GM12864 (cell line): ENCODE data around the gene DARS2.

Experiments used
- DNase-seq: peaks from one replicate; pipeline ENCODE4 v3.0.0-alpha.2; 2011; ENCODE audit warnings: low read depth
- H3K4me3 ChIP-seq: 2 replicates; pipeline ENCODE4 v1.5.1; 2011; ENCODE audit warnings: mild to moderate bottlenecking, low read depth, low read length, control low read depth
- TF ChIP-seq, protein P1 (sequence below): IDR thresholded peaks from 2 replicates; pipeline ENCODE4 v1.5.1; 2011; ENCODE audit warnings: low read depth, mild to moderate bottlenecking, moderate library complexity, low read length, control low read depth, inconsistent platforms; ENCODE audit errors: missing control alignments

The DARS2 gene

DNA sequence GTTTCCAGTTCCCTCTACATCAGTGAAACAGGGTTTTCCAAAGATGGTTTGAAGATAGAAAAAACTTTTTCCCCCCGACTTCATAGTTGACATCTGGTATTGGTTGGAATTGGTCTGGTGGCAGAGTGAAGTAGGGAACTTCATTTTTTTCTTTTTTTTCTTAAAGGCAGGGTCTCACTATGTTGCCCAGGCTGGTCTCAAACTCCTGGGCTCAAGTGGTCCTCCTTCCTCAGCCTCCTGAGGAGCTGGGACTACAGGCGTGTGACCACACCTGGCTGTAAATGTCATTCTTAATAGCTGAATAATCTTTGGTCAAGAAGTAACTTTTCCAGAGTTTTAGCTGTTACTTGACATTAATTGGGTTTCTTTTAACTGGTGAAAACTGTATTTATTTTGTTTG, 65.4 kb downstream of the DARS2 start:
- TF ChIP-seq, protein P1, sequence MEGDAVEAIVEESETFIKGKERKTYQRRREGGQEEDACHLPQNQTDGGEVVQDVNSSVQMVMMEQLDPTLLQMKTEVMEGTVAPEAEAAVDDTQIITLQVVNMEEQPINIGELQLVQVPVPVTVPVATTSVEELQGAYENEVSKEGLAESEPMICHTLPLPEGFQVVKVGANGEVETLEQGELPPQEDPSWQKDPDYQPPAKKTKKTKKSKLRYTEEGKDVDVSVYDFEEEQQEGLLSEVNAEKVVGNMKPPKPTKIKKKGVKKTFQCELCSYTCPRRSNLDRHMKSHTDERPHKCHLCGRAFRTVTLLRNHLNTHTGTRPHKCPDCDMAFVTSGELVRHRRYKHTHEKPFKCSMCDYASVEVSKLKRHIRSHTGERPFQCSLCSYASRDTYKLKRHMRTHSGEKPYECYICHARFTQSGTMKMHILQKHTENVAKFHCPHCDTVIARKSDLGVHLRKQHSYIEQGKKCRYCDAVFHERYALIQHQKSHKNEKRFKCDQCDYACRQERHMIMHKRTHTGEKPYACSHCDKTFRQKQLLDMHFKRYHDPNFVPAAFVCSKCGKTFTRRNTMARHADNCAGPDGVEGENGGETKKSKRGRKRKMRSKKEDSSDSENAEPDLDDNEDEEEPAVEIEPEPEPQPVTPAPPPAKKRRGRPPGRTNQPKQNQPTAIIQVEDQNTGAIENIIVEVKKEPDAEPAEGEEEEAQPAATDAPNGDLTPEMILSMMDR, result no peak
- DNase-seq, result no peak
- no peak overlapping the region for H3K4me3 ChIP-seq

DNA sequence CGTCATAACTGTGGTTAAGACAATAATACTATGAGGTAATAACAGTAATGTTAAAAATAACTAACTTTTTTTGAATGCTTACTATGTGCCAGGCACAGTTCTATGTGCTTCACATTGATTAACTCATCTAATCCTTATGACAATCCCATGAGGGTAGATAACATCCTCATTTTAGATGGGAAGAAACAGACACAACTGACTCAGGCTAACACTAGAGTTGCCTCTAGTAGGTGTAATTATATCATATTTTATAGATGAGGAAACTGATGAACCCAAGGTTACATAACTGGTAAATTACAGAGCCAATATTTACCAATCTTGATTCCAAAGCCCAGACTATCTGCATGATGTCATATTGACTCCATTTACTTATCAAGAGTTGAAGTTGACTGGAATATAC, 69.1 kb downstream of the DARS2 start:
- TF ChIP-seq, protein P1, result no peak
- DNase-seq, result no peak
- no peak overlapping the region for H3K4me3 ChIP-seq

DNA sequence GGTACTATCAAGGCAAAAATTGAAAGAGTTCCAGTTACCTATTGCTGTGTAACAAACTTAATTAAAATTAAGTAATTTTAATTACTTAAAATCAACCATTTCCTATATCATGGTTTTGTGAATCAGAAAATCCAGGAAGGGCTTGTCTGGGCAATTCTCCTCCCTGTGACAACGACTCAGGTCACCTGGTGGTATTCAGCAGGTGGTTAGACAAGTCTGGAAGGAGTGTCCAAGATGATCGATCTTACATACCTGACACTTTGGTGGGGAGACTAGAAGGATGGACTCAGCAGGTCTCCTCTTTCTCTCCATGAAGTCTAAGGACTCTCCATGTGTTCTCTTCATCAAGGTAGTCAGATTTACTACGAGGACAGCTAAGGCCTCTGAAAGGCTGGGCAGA, 69.7 kb downstream of the DARS2 start:
- H3K4me3 ChIP-seq, result no peak overlapping the region
- no peak for DNase-seq
- TF ChIP-seq, protein P1, result no peak

DNA sequence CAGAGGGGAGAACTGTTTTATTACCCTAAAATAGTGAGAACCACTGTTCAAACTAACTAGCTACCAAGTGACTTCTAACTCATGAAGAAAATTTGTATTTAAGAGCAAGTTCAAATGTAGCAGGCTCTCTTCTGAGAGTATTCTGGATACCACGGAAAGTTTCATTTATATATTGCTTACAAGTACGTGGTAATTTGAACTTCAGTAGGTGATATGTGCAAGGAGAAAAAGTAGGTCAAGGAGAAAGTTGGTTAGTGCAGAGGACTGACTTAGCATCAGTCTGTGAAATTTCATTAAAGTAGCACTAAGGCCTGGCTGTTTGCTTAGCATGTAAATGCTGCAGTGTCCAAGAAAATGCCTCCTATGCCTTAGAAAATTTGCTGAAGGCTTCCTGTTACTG, 76.0 kb downstream of the DARS2 start:
- DNase-seq, result no peak
- H3K4me3 ChIP-seq, result no peak overlapping the region
- TF ChIP-seq, protein P1, result no peak

DNA sequence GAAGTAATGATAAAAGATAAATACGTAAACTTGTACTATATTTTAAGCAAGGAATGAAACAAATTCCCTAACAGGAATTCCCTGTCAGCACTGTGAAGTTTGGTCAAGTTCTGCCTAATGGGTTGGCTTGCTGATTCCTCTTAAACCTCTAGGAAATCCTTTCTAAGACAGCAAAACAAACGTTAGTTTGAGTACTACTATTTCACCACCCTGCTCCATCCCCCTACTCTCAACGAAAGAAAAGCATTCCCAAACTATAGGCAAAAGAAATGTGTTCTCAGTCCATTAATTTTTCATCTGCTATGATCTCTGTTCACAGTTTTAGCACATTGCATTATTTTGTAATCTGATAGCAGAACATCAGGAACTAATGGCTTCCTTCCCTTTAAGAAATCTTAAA, 76.5 kb downstream of the DARS2 start:
- no peak overlapping the region for H3K4me3 ChIP-seq
- TF ChIP-seq, protein P1, result no peak
- DNase-seq, result no peak

DNA sequence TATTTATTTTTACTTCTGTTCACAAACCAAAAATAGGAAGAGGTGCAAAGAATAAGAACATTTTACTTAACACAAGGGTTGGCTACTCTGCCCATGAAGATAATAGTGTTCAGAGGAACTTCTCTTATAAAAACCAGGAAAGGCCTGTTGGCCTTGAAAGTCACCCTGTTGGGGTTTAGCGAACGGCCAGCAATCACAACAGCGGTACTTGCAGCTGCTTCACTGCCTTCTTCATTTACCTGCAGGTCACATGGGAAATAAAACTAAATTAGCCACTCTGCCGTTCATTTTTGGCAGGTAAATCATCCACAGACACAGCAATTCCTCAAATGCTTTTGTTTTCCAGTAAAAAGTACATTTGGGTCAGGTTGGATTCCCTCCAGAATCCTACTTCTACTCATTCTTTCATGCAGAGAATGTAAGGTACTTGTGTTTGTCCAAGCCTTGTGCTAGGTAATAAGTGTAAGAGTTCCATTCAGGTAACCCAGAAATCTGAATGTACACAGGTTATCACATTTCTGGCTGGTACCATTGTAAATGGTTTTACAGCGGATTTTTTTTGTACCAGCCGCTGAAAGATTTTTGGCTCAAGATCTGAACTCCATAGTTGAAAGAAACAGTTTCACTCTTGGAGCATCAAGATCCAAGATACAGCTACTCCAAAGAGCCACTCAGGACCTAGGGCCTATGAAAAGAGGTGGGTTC, 79.5 kb downstream of the DARS2 start:
- no peak for DNase-seq
- TF ChIP-seq, protein P1, result no peak
- no peak overlapping the region for H3K4me3 ChIP-seq
